Right lobe of liver (tissue), 4 donors: ENCODE results near the gene GPA33.

ENCODE experiments used
- CTCF ChIP-seq, 4 donors: fragments of 200-600 bp in 3 of 4; fragments of 450-650 bp in 1 of 4; IDR thresholded peaks; one replicate each; pipeline versions ENCODE4 v1.5.1 to v1.8.0; 2016 to 2022; ENCODE audit warnings: antibody characterized with exemption in 4 of 4, mild to moderate bottlenecking in 2 of 4
- POLR2A ChIP-seq: fragments of 450-650 bp; IDR thresholded peaks from one replicate; pipeline ENCODE4 v1.6.1; 2017; ENCODE audit warnings: antibody characterized with exemption, mild to moderate bottlenecking
- donor health status: DM: no; HTN: no; CAD: no.
- donor health status: DM: no; HTN: no; CAD: no.
- donor health status: DM: no; HTN: yes; CAD: no.

DNA sequence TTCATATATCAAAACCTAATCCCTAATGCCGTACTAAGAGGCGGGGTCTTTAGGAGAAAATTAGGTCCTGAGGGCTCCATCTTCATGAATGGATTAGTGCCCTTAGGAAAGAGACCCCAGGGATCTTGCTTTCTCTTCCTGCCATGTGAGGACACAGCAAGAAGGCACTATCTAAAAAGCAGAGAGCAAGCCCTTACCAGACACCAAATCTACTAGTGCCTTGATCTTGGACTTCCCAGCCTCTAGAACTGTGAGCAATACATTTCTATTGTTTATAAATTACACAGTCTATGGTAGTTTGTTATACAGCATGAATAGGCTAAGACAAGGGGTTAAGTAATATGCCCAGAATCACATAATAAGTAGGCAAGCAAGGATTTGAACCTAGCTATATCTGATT, 46.6 kb upstream of the GPA33 start:
- no peak for TF ChIP-seq POLR2A
- TF ChIP-seq CTCF (IDR thresholded peaks at IDR 0.05) = no peak
